Transverse colon (tissue), 4 donors: ENCODE results near the gene SPG7. TPM values are rescaled to one million over a fixed set of nuclear protein-coding genes. Genes with fewer than 3 reads are reported as not detected.

Experiments used
- DNase-seq: peaks from one replicate; pipeline ENCODE4 v3.0.0-alpha.2; 2019
- H3K27ac ChIP-seq, 4 donors: fragments of 200-600 bp; sonication (generic); 2 replicates each; pipeline ENCODE4 v1.5.1; 2016 to 2018; ENCODE audit warnings: inconsistent platforms in 4 of 4
- H3K27me3 ChIP-seq: fragments of 200-600 bp; sonication (generic); 2 replicates; pipeline ENCODE4 v1.5.1; 2017; ENCODE audit warnings: inconsistent platforms
- H3K36me3 ChIP-seq, 4 donors: fragments of 200-600 bp; sonication (generic); 2 replicates each; pipeline ENCODE4 v1.5.1; 2017 to 2019; ENCODE audit warnings: inconsistent platforms in 4 of 4
- H3K4me1 ChIP-seq, 4 donors: fragments of 200-600 bp; sonication (generic); 2 replicates each; pipeline ENCODE4 v1.5.1; 2017 to 2020; ENCODE audit warnings: inconsistent platforms in 4 of 4
- H3K4me3 ChIP-seq, 4 donors: fragments of 200-600 bp; sonication (generic); 1 replicate in 1 of 4; 2 replicates in 3 of 4; pipeline versions ENCODE4 v1.5.1 to v1.6.1; 2017 to 2019; ENCODE audit warnings: inconsistent platforms in 4 of 4
- H3K9me3 ChIP-seq, 2 donors: fragments of 200-600 bp; sonication (generic); 2 replicates each; pipeline ENCODE4 v1.5.1; 2017 to 2019; ENCODE audit warnings: inconsistent platforms in 2 of 2
- EP300 ChIP-seq: sonication (generic); formaldehyde crosslinking; IDR thresholded peaks from one replicate; pipeline ENCODE4 v1.6.1; 2017; ENCODE audit warnings: antibody characterized with exemption, low read depth
- POLR2A ChIP-seq: fragments of 450-650 bp; IDR thresholded peaks from one replicate; pipeline ENCODE4 v1.6.1; 2016; ENCODE audit warnings: antibody characterized with exemption, mild to moderate bottlenecking, moderate library complexity
- POLR2AphosphoS5 ChIP-seq, 3 donors: sonication (generic); formaldehyde crosslinking; IDR thresholded peaks; one replicate each; pipeline ENCODE4 v1.6.1; 2016; ENCODE audit warnings: antibody characterized with exemption in 3 of 3
- WGBS, 2 donors: methylation state at CpG; one replicate each; pipeline ENCODE4 v1.1.5; 2018; ENCODE audit warnings: low coverage in 1 of 2; 5-methylcytosine and 5-hydroxymethylcytosine counted together
- in situ Hi-C, 4 donors: fragments of 200-750 bp; cut with MboI; loops; one replicate each; pipeline versions ENCODE4 v1.15.0 to v1.15.1; 2017; ENCODE audit warnings: low sequenced_read_pairs in 3 of 4, low pct_ligation_motif_present in 1 of 4, low pct_unique_long_range_greater_than_20kb in 1 of 4
- intact Hi-C: fragments of 100-400 bp; cut with DNase I; formaldehyde crosslinking; loops from one replicate; pipeline ENCODE4 v1.15.1; 2023; ENCODE audit warnings: low total_unique reads
- total RNA-seq, 4 donors: library from RNA; depleted of rRNA; stranded (reverse); fragments of >200 nt; gene quantifications; one replicate each; pipeline ENCODE4 v1.1.0, GENCODE V29; 2016
- TF ChIP-seq, protein P1 (sequence below), 5 experiments: fragments of 200-600 bp in 3 of 5; fragments of 450-650 bp in 2 of 5; sonication (generic) in 3 of 5; IDR thresholded peaks; 1 replicate in 2 of 5; 2 replicates in 3 of 5; pipeline ENCODE4 v1.5.1; 2016 to 2017; ENCODE audit warnings: antibody characterized with exemption in 5 of 5, inconsistent platforms in 3 of 5, mild to moderate bottlenecking in 2 of 5, moderate library complexity in 1 of 5

The SPG7 gene
- total RNA-seq, 4 donors from 2014 or later, result 168 to 408 (median 285) TPM

DNA sequence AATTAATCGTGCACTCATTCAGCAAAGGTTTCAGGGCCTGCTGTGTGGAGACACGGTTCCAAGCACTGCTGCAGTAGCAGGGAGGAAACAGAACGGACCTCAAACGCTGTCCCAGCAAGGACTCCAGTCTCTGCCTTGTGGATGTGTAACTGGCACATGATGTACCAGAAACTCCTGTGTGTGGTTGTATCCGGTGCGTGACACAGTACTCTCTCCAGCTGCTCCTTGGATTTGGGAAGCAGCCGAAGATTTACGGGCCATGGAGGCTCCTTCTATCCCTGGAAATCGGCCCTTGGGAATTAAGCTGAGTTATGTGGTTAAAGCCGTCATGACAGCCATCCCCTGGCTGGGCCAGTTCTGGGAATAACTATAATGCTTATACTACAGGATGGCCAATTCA is 9.4 kb upstream of the SPG7 start:
- peak; percentile 25 for DNase-seq
- TF ChIP-seq POLR2AphosphoS5 (IDR thresholded peaks at IDR 0.05) (peak; percentile 22 to 31 (median 28)), EP300 (no peak)
- intact Hi-C loops, result loop anchor here (5.0 kb wide), 1 partner anchor 262 kb away; no protein-coding TSS in a partner anchor

DNA sequence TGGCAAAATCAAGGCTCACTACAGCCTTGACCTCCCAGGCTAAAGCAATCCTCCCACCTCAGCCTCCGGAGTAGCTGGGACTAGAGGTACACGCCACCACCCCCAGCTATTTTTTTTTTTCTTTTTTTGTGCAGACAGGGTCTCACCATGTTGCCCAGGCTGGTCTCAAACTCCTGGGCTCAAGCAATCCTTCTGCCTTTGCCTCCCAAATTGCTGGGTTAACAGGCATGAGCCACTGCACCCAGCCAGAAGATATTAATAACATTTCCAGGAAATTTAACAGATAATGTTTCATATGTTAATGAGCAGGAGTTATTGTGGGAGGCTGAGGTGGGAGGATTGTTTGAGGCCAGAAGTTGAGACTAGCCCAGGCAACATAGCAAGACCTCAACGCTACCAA is 8.4 kb upstream of the SPG7 start:
- no peak for TF ChIP-seq EP300
- TF ChIP-seq POLR2AphosphoS5 (IDR thresholded peaks at IDR 0.05), result no peak
- no peak for TF ChIP-seq POLR2A
- TF ChIP-seq, protein P1, sequence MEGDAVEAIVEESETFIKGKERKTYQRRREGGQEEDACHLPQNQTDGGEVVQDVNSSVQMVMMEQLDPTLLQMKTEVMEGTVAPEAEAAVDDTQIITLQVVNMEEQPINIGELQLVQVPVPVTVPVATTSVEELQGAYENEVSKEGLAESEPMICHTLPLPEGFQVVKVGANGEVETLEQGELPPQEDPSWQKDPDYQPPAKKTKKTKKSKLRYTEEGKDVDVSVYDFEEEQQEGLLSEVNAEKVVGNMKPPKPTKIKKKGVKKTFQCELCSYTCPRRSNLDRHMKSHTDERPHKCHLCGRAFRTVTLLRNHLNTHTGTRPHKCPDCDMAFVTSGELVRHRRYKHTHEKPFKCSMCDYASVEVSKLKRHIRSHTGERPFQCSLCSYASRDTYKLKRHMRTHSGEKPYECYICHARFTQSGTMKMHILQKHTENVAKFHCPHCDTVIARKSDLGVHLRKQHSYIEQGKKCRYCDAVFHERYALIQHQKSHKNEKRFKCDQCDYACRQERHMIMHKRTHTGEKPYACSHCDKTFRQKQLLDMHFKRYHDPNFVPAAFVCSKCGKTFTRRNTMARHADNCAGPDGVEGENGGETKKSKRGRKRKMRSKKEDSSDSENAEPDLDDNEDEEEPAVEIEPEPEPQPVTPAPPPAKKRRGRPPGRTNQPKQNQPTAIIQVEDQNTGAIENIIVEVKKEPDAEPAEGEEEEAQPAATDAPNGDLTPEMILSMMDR (IDR thresholded peaks at IDR 0.05), result no peak
- no peak for DNase-seq
- Histone ChIP-seq H3K4me1 (peaks cover 0 to 42% (median 25%) of the 10 kb centered on the region in 4 donors), H3K36me3 (no peaks in the 10 kb centered on the region), H3K27me3 (no peaks in the 10 kb centered on the region), H3K9me3 (no peaks in the 10 kb centered on the region), H3K4me3 (no peak overlapping the region), H3K27ac (peak overlapping the region in 1 of 4 donors; percentile 66)
- intact Hi-C loops, result loop anchor here (5.0 kb wide), 1 partner anchor 262 kb away; no protein-coding TSS in a partner anchor
- 96 to 100% methylated on average over 2 to 3 of the region's 3 CpGs for WGBS, 2 donors
- in situ Hi-C loops, result loop anchor here in 2 of 4 donors (10.0 kb wide), 1 partner anchor 165 kb away; no protein-coding TSS in a partner anchor

More for the DNA sequence above, 9.4 kb upstream of the SPG7 start:
- Histone ChIP-seq H3K4me3 (no peak overlapping the region), H3K36me3 (no peaks in the 10 kb centered on the region), H3K4me1 (peaks cover 0 to 33% (median 23%) of the 10 kb centered on the region in 4 donors), H3K9me3 (no peaks in the 10 kb centered on the region), H3K27me3 (no peaks in the 10 kb centered on the region), H3K27ac (peak overlapping the region; percentile 32 to 66 (median 36))
- 33 to 64% methylated on average over 2 to 10 of the region's 10 CpGs for WGBS, 2 donors
- in situ Hi-C loops, result loop anchor here in 1 of 4 donors (10.0 kb wide), 1 partner anchor 164 kb away; no protein-coding TSS in a partner anchor

DNA sequence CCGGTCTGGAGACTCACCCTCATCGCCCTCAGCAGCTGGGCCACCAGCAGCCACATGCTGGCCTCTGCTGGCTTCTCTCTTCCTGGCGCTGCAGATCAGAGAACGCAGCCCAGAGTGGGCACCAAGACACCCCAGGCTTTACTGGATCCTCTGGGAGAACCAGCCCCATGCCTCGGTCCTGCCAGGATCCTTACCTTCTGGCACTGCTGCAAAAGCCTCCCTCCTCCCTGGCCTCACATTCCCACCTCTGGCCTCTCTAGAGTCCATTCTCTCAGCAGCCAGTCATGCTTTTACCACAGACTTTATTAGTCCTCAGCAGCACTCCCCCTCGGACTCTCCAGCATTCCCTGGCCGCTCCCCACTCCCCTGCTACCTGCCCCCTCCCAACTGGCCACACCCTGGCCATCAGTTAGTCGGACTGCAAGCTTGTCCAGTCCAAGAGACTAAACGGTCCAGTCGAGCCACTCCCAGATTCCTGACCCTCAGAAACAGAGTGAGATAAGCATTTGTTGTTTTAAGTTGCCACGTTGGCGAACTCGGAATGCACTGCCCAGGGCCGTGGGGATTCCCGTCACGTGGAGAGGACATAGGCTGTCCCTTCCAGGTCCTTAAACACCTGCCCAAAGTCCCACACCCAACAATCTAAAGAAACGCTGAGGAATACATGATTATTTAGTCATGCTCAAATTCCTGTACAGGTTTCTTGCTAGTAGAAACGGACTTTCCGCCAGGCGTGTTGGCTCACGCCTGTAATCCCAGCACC is 5.9 kb upstream of the SPG7 start:
- H3K4me1 ChIP-seq, result peaks cover 11 to 65% (median 47%) of the 10 kb centered on the region in 4 donors
- in situ Hi-C loops, result loop anchor here in 1 of 4 donors (10.0 kb wide), 1 partner anchor 167 kb away; no protein-coding TSS in a partner anchor
- no peaks in the 10 kb centered on the region for H3K9me3 ChIP-seq
- peak; percentile 77 for DNase-seq
- no peak overlapping the region for H3K4me3 ChIP-seq
- H3K36me3 ChIP-seq, result no peaks in the 10 kb centered on the region
- H3K27me3 ChIP-seq, result no peaks in the 10 kb centered on the region
- WGBS, 2 donors, result 28 to 49% methylated on average over 5 to 21 of the region's 21 CpGs
- peak overlapping the region; percentile 70 to 79 (median 75) for H3K27ac ChIP-seq
- TF ChIP-seq EP300, result peak; percentile 54
- TF ChIP-seq POLR2AphosphoS5 (IDR thresholded peaks at IDR 0.05), result peak in 2 of 3 donors; percentile 41 to 43
- TF ChIP-seq, protein P1 (IDR thresholded peaks at IDR 0.05), result no peak
- TF ChIP-seq POLR2A, result no peak
- intact Hi-C loops, result no loop called here

DNA sequence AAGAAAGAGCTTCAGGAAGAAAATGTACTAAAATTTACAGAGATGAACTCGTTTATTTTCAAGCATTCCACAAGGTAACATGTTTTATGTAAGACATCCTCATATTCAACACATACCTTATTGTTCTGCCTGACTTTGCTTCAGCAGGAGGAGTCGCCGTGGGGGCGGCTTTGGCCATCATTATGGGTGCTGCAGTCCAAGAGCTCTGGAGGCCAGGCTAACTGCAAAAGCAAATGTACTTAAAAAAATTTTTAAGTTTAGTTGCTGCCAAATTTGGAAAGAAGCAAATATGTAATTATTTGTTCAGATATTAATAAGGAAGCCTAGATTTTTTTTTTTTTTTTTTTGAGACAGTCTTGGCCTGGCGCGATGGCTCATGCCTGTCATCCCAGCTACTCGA is 4.1 kb upstream of the SPG7 start:
- intact Hi-C loops (no loop called here), in situ Hi-C loops (loop anchor here in 1 of 4 donors (10.0 kb wide), 1 partner anchor 169 kb away; no protein-coding TSS in a partner anchor)
- peak overlapping the region in 2 of 4 donors; percentile 92 to 93 for H3K27ac ChIP-seq

More for the DNA sequence above, 4.1 kb upstream of the SPG7 start:
- H3K4me3 ChIP-seq, result no peak overlapping the region
- no peaks in the 10 kb centered on the region for H3K36me3 ChIP-seq
- no peaks in the 10 kb centered on the region for H3K27me3 ChIP-seq
- no peaks in the 10 kb centered on the region for H3K9me3 ChIP-seq
- TF ChIP-seq POLR2A (no peak), EP300 (no peak), POLR2AphosphoS5 (IDR thresholded peaks at IDR 0.05) (no peak)
- TF ChIP-seq, protein P1 (IDR thresholded peaks at IDR 0.05), result no peak
- WGBS, 2 donors, result 81 to 92% methylated on average over 7 of the region's 7 CpGs
- H3K4me1 ChIP-seq, result peaks cover 11 to 54% (median 46%) of the 10 kb centered on the region in 4 donors
- no peak for DNase-seq
